ENCODE results near the gene MARS1.
"Not testable (repeated sequence)": the region's sequence is repeated elsewhere in the genome, so short reads cannot be mapped to it uniquely, and the experiment has no call there.

Gene MARS1

GRCh38 chr12:57511588-57512325 is 23.9 kb downstream of the MARS1 start:
- no peak for TF ChIP-seq CTCF (IDR thresholded peaks at IDR 0.05; ENCODE audit: low read depth, low read length, missing control alignments)
- H3K4me3 ChIP-seq (ENCODE audit: low read depth, low read length) = no peak overlapping the region
- in situ Hi-C loops (cut with HindIII; ENCODE audit: low sequenced_read_pairs) = no loop called here
- DNase-seq (ENCODE audit: low read depth) = no peak

GRCh38 chr12:57512665-57513064 is 24.8 kb downstream of the MARS1 start:
- in situ Hi-C loops (cut with HindIII; ENCODE audit: low sequenced_read_pairs) = no loop called here
- DNase-seq (ENCODE audit: low read depth) = no peak
- TF ChIP-seq CTCF (IDR thresholded peaks at IDR 0.05; ENCODE audit: low read depth, low read length, missing control alignments) = no peak
- H3K4me3 ChIP-seq (ENCODE audit: low read depth, low read length) = no peak overlapping the region

GRCh38 chr12:57513266-57513665 is 25.4 kb downstream of the MARS1 start:
- no peak overlapping the region for H3K4me3 ChIP-seq (ENCODE audit: low read depth, low read length)
- no peak for DNase-seq (ENCODE audit: low read depth)
- in situ Hi-C loops (cut with HindIII; ENCODE audit: low sequenced_read_pairs) = no loop called here
- TF ChIP-seq CTCF (IDR thresholded peaks at IDR 0.05; ENCODE audit: low read depth, low read length, missing control alignments) = no peak

GRCh38 chr12:57513677-57514076 is 25.8 kb downstream of the MARS1 start:
- in situ Hi-C loops (cut with HindIII; ENCODE audit: low sequenced_read_pairs) = not testable (repeated sequence)

GRCh38 chr12:57514246-57514645 is 26.4 kb downstream of the MARS1 start:
- DNase-seq (ENCODE audit: low read depth); in situ Hi-C loops (cut with HindIII; ENCODE audit: low sequenced_read_pairs); H3K4me3 ChIP-seq (ENCODE audit: low read depth, low read length): not testable (repeated sequence)

More at GRCh38 chr12:57513677-57514076, 25.8 kb downstream of the MARS1 start:
- DNase-seq (ENCODE audit: low read depth); H3K4me3 ChIP-seq (ENCODE audit: low read depth, low read length): not testable (repeated sequence)

- no peak for TF ChIP-seq CTCF (IDR thresholded peaks at IDR 0.05; ENCODE audit: low read depth, low read length, missing control alignments)
- in situ Hi-C loops (cut with HindIII; ENCODE audit: low sequenced_read_pairs) = no loop called here
- no peak for DNase-seq (ENCODE audit: low read depth)
- no peak overlapping the region for H3K4me3 ChIP-seq (ENCODE audit: low read depth, low read length)
These were observed 27.0 kb downstream of the MARS1 start for GRCh38 chr12:57514720-57515407.

GRCh38 chr12:57515408-57515933 is 27.6 kb downstream of the MARS1 start:
- TF ChIP-seq CTCF (IDR thresholded peaks at IDR 0.05; ENCODE audit: low read depth, low read length, missing control alignments) = no peak
- H3K4me3 ChIP-seq (ENCODE audit: low read depth, low read length) = no peak overlapping the region
- in situ Hi-C loops (cut with HindIII; ENCODE audit: low sequenced_read_pairs) = no loop called here
- DNase-seq (ENCODE audit: low read depth) = no peak

Measured in astrocyte of the cerebellum (primary cell).